Islet precursor cell (in vitro differentiated cells): Measurements from ENCODE around the gene UBE2J2.

Experiments used
- DNase-seq: peaks from one replicate; pipeline ENCODE4 v3.0.0-alpha.2; 2018

UBE2J2 gene

DNA sequence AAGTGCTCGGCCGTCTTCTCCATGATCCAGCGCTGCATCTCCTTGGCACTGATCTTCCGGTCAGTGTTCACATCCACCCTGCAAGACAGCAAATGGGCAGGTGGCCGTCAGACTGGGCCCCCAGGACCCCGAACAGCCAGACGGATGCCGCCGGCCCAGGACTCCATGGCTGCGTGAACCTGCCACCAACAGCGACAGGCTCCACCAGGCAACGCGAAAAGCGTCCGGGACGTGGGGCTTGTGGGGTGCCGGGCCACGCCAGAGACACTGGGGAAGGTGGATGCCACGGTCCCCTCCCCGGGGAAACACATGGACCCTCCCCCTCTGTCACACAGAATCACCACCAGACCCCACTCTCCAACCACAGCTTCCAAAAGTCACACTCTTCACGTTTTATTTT lies 49.8 kb downstream of the UBE2J2 start:
- no peak for DNase-seq

DNA sequence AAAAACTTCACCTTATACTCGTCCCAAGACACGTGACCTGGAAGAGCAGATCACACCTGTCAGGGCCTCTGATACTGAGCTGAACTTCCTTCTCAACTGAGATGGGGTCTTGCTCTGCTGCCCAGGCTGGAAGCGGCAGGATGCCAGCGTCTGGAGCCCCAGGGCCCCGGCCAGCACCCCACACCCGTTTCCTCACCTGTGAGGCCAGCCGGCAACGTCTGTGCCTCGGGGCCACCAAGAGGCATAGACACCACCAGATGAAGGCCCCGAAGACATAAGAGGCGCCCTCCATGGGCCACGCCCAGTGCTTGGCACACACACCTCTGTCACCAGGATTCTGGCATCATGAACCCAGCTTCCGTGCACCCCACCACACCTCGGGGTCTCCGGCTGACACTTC lies 50.3 kb downstream of the UBE2J2 start:
- DNase-seq = no peak

DNA sequence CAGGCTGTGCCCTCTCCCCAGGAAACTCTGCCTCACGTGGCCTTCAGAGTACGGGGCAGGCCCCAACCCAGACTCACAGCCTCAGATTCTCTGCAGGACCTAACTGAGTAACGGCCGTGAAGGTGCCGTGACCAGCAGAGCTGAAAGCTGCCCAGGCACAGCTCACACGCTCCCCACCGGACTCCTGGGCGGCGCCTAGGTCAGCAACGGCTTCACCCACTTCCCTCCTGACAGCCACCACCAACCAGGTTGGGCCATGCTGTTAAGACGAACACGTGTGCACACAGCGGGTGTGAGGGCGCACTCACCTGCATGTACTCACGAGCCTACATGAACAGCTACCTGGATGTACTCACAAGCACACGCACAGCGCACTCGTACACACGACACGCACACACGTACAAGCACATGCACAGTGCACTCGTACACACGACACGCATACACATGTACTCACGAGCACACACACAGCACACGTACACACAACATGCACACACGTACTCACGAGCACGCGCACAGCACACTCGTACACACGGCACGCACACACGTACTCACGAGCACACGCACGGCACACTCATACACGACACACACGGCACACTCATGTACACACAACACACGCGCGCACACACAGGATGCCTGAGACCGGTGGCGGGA lies 51.0 kb downstream of the UBE2J2 start:
- DNase-seq = no peak

DNA sequence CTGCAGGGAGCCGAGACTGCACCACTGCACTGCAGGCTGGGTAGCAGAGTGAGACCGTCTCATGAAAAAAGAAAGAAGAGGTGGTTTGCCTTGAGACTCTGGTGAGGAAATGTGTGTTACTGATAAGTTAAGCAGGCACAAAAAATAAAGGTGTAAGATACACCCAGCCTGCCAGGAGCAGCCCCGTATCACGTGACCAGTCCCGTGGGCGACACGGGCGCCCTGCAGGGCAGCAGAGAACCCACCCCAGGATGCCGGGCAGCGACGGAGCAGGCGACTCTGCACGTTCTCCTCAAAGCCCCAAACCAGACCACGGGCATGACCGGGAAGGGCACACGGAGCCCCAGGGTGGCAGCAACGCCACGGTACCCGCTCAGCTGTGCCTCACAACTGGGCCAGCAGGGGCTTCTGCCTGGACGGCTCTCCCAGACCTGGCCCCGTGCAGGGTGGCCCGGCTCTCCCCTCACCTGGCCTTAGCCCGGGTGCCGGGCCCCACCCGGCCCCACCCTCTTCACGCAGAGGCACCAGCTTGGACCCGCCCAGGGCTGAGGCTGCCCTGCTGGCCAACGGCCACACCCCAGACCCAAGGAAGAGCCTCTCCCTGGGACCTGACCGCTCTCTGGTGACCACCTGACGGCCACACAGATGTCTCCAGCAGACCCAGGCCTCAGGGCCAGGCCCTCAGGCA lies 51.6 kb downstream of the UBE2J2 start:
- no peak for DNase-seq

DNA sequence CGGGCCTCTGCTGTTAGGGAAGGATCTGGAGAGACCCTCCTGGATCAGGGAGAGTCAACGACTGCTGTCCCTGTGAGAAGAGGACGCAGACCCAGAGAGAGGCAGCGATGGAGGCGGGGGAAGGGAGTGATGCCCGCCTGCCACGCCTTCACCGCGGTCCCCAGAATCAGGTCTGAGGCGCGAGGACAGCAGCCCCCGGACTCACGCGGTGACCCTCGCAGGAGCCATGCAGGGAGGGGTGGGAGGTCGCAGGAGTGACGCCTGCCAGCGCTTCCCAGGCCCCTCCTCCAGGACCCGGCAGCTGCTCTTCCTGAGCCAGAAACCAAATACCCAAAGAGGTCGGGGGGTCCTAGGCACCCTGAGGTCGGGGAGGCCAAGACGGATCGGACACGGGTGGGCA lies 53.5 kb downstream of the UBE2J2 start:
- no peak for DNase-seq

DNA sequence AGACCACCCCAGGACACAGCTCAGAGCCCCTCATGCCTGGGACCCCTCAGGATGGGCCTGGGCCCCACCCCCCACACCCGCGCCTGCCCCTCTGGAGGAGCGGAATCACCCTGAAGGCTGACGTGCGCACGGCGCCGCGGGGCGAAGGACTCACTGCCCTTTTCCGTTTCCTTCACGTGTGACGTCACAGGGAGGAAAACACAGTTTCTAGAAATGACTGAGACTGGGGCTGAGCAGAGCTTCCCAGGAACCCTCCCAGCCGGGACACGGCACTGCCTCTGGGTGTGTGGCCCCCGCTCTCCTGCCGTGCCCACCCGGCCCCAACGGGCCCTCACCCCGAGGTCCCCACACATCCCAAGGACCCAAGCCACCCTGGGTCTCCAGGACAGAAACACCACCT lies 54.3 kb downstream of the UBE2J2 start:
- DNase-seq = no peak

DNA sequence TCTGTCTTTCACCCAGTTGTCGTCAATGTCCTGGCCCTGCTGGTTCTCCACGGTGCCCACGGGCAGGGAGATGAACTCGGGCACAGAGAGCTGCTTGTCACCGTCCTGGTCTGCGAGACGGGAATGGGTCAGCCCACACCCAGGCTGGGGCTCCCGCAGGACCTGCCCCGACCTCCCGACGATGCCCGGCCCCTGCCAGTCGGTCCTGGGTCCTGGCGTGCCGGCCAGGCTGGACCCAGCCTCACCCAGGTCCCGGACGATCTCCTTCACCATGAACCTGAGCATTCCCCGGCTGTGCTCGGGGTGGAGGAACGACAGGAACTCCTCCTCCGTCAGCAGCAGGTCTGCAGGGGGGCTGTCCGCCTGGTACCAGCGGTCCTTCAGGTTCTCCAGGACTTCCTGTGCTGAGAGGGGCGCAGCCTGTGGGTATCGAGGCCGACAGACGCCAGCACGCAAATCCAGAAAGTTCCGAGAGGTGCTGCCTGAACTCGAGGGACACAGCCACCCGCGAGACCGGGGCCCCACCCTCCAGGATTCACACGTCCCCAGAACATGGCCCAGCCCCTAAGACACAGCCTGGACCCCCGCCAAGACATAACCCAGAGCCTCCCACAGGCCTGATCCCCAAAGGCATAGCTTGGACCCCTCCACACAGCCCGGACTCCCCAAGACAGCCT lies 55.0 kb downstream of the UBE2J2 start:
- DNase-seq = no peak

DNA sequence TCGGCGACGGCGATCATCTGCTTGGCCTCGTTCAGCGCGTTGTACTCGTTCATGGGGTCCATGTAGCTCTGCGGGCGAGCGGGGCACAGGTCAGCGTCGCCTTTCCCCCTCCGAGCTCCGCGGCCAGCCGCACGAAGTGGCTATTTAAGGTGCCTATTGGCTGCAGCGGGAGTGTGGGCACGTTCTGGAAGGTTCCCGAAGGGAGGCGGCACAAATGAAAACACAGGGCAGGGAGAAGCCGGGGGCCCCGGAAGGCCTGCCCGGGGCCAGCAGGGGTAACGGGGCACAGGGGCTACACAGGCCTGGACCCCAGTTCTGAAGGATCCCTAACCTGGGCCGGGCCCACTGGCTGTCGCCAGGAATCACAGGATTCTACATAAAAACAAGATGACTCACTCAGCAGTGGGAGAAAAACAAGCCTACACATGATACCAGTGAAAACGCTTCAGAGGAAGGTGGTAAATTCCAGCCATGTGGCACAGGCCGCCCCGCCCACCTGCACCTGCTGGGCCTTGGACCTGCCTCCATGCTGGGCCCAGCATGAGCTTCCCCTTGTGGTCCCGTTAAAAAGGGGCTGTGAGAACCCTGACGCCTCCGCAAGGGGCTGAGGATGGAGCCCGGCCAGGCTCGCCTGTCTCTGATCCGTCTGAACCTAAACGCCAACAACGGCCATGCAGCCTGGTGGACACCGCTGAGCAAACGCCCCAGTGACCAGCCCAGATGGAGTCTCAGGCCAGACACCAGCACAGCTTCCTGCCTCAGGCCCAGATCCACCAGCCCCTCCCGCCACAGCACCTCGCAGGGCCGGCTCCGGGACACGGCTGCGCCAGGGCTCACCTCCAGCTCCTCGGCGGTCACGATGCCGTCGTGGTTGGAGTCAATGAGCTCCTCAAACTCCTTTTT lies 55.8 kb downstream of the UBE2J2 start:
- DNase-seq = no peak

DNA sequence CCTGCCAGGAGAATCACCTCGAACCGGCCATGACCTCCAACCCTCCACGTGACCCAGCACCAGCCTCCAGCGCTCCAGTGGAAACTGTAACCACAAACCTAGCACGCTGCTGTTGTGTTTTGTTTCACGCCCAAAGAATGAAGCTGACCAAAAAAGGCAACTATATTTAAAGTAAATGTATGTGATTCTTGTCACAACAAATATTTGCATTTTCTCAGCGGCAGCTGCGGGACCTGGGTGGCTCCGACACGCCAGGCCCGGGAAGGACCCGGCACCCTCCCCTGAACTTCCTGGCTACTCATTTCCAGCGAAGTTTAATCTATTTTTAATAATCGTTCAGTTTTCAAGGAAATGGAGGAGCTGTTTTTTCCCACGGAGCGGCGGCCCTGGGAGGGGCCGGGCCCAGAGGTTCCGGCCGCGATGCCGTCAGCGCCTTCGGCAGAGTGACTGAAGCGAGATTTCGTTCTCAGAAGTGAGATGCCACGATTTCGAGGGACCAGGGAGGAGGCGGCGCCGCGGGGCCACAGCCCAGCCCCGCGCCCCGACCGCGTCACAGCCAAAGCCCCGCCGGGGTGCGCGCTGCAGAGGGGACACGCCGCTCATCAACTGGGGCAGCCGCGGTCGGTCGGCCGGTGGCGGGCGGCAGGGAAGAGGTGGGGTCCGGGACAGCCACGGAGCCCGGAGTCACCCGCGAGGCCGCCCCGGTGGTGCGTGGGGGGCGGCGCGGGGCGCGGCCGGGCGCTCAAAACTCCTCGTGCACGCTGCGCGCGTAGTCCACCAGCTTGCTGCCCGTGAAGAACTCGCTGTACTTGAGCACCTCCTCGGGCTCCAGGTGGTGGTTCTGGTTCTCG lies 56.7 kb downstream of the UBE2J2 start:
- DNase-seq = no peak

DNA sequence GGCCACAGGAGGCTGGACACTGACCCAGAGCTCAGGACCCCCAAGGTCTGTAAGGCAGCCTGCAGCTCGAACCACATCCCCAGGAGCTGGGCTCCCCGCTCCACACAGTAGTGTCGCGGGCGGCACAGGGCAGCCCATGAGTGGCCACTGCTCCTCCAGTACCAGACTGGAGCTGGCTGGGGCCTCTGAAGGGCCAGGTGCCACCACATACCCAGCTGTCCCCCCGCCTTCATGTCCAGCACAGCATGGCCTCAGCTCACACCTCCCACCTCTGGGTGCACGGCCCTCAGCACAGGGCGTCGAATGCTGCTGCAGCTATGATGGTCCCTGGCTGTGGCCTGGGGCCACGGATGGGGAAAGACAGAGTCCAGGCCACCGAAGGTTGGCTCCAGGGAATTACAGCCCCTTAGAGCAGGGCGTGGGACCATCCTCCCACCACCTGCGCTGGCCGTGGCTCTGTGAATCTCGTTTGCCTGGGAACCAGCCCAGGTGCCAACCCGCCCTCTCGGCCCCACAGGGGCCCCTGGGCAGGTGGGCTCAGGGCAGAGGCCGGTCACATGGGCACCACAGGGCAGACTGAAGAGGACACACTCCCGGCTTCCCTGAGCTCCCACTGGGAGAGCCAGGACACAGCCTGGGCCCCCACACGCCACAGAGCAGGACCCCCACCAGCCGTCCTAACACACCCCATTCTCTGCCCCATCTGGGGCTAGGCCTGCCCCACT lies 57.6 kb downstream of the UBE2J2 start:
- no peak for DNase-seq

DNA sequence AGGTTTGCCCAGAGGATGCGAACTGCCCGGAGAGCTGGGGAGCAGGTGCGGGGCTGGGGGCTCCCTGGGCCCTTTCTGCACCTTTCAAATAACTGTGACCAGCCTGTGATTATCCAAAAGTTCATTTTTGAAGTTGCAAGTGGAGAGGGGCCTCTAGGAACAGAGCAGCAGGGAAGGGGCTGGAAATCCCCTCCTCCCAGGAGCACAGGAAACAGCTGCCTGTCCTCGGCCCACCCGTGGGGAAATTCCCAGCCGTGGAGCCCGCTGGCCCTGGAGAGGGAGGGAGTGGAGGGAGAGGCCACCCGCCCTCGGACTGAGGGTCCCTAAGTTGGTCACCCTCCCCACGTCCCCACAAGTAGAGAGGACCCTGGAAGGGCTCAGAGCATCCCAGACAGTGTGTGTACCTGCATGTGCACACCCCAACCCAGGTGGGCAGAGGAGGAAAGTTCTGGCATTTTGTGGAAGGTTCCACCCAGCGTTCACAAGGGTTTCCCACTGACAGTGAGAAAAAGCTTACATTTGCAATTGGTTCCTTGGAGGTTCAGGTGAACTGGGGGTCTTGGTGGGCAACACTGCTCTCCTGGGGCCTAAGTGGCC lies 58.5 kb downstream of the UBE2J2 start:
- DNase-seq = no peak

DNA sequence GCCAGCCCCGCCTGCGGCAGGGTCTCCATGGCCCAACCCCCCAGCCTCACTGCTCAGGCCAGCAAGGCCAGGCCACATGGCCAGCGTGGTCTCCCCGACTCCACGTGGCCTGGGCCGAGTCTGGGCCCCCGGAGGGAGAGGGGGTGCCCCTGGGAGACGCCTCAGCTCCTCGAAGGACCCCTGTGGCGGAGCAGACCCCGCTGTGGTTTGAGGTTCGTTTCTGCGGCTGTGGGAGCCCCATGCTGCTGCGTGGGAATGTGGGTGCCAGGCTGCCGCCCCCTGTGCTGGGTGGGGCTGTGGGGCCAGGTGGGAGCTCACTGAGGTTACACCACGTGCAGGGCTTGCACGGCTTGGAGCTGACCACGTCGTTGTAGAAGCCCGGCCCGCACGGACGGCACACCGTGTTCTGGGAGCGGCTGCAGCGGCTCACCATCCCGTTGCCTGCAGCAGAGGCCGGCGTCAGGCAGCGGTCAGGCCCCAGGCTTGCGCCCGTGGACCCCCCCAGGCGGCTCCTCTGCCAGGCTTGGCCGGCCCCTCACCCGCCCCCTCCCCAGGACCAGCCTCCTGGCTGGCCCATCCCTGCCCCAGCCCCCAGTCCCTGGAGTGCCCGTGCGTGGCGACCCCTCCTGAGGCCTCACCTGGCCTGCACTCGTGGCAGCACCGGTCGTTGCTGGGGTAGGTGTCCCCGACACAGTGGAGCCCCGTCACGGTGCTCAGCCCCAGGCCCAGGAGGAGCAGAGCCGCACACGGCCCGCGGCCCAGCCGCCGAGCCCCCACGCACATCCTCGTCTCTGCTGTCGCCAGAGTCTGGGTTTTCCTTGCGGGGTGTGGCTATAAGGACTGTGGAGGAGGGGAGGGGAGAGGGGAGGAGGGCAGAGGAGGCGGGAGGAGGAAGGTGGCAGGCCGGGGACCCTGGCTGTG lies 60.0 kb downstream of the UBE2J2 start, which contains the start of gene TNFRSF4:
TSS of gene TNFRSF4 (minus strand) at position 809 of the 921 bp plus-strand sequence. CDS start at position 783, 26 bp downstream.
- DNase-seq = no peak

DNA sequence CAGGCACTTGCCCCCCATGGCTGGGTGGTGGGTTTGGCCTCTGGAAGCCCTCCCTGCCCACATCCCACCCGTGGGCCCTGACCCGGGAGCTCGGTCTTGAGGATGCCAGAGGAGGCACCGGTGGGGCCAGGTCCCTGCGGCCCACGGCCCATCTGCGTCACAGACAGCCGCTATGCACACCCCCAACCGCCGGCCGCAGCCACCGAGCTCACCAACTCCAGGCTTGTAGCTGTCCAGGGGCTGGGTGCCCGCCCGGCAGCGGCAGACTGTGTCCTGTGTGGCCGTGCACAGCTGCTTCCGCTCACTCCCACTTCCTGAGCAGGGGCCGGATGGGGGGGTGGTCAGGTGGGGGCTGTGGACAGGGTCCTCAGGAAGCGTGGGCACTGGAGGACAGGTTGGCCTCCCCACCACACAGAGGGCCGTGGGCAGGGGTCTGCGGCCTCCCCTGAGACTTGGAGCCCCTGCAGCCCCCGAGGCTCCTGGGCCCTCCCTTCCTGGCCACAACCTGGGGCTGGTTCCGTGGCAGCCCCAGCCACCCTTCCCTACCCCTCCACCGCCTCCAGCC lies 60.8 kb downstream of the UBE2J2 start:
- no peak for DNase-seq

DNA sequence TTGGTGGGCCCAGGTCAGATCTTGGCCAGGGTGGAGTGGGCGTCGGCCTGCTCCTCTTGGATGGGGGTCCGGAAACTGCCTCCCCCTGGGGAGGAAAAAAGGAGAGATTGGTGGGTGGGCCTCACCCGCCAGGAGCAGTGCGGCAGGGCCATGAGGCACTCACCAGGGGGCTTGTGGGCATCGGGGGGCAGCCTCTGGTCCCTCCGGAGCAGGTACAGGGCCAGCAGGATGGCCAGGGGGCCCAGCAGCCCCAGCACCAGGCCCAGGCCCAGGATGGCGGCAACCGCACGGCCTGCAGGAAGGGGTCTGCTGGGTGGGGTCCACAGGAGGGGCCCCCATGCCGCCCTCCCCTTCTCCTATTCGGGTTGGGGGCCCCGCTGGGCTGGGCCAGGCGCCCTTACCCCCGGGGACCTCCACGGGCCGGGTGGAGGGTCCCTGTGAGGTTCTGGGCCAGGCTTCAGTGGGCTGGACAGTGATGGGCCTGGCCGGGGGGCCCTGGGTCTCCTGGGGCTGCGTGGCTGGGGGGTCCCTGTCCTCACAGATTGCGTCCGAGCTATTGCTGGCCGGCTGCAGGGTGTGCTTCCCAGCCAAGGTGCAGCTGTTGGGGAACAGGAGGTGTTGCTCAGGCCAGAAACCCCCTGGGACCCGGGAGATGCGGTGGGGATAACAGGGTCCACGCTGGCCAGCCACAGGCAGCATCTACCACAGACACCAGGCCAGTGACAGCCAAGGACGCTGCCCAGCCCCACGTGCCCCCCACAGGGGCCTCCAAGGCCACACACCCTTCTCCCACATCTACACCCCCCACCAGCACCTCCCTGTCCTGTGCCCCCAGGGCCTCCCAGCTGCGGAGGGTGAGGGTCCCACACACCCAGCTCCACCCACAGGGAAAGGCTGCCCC lies 61.9 kb downstream of the UBE2J2 start:
- DNase-seq = no peak

DNA sequence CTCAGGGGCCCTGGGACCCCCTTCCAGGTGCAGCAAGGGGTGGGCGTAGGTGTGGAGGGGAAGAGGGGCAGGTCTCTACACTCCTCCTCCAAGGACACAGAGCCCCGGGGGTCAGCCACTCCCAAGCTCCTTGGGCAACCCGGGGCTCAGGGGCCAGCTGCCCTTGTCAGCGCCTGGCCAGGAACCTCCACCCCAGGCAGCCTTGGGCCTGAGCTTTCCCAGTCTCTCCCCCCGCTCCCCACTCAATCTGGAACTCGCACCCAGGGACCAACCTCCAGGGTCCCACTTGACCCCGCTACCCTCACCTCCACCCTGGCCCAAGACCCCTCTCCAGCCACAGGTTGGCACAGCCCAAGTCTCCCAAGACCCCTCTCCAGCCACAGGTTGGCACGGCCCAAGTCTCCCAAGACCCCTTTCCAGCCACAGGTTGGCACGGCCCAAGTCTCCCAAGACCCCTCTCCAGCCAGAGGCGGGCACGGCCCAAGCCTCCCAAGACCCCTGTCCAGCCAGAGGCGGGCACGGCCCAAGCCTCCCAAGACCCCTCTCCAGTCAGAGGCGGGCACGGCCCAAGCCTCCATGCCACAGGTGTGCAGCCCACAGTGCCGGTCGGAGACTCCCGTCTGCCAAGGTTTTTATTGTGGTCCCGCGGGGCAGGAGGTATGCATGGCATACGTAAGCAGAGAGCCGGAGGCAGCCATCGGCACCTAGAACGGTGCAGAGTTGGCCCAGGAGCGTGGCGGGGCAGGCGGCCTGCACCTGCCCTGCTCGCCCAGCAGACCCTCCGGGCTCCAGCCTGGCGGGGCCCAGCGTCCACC lies 62.7 kb downstream of the UBE2J2 start:
- DNase-seq = no peak

DNA sequence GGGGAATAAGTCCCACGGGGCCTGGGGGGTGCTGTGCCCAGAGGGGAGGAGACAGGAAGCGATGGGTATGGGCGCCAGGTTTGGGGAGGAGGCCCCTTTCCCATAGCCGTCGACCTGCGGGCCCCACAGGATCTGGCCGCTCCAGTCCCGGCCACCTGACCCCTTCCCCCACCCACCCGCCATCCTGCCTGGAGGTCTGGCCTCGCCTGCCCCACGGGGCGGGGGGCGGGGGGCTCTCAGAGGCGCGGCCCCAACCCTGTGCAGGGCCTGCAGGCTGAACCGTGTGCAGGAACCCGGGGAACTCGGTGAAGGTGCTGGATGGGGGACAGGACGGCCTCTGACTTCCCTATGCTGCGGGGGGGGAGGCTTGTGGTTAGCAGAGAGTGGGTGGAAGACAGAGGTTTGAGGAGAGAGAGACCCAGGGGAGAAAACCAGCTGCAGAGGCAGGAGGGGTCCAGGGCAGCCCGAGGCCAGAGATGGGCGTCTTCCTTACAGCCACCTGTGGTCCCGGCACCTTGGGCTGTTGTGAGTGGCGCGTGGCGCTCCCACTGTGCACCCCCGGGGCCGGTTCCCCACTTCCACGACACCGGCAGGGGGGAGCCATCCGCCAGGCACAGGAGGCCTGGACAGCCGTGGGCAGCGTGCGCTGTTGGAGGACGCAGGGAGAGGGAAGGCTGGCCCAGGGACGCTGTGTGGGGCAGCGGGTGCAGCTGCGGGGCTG lies 64.8 kb downstream of the UBE2J2 start:
- no peak for DNase-seq

DNA sequence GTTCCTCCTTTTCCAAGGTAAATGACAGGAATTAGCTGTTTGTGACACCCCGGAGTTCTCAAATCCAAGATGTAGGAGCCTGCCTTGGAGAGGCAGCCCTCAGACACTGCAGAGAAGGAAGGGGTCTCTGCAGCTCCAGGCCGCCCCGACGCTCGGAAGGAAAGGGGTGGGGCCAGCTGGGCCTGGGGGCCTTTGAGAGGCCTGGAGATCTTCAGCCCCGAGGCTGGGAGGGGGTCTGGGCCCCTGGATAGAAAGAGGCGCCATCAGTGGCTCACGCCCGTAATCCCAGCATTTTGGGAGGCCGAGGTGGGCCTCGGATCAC lies 66.1 kb downstream of the UBE2J2 start:
- DNase-seq = no peak
